Measurements from ENCODE around the gene IFNAR1.

The IFNAR1 gene

GRCh38 chr21:33397717-33398116 lies 72.9 kb downstream of the IFNAR1 start:
- DNase-seq (ENCODE audit: low read depth in 2 of 3, low spot score in 2 of 3) = no peak

- DNase-seq (ENCODE audit: low read depth in 2 of 3, low spot score in 2 of 3) = no peak
Measured at GRCh38 chr21:33398361-33398760, 73.6 kb downstream of the IFNAR1 start.

GRCh38 chr21:33401630-33401992 lies 76.8 kb downstream of the IFNAR1 start:
- DNase-seq (ENCODE audit: low read depth in 2 of 3, low spot score in 2 of 3) = no peak

- no peak for DNase-seq (ENCODE audit: low read depth in 2 of 3, low spot score in 2 of 3)
Measured at GRCh38 chr21:33402001-33402979, 77.5 kb downstream of the IFNAR1 start.

- peak in 1 of 3 experiments; percentile 12 for DNase-seq (ENCODE audit: low read depth in 2 of 3, low spot score in 2 of 3)
Measured at GRCh38 chr21:33403128-33403785, 78.5 kb downstream of the IFNAR1 start, which contains the start of gene IFNGR2. Gene IFNGR2 (plus strand): TSS chr21:33403413. CDS start chr21:33403544, 131 bp downstream.

- peak in 1 of 3 experiments; percentile 45 for DNase-seq (ENCODE audit: low read depth in 2 of 3, low spot score in 2 of 3)
Measured at GRCh38 chr21:33403786-33404585, 79.2 kb downstream of the IFNAR1 start.

- no peak for DNase-seq (ENCODE audit: low read depth in 2 of 3, low spot score in 2 of 3)
Measured at GRCh38 chr21:33406493-33406892, 81.7 kb downstream of the IFNAR1 start.

Data from activated CD8-positive, alpha-beta memory T cell treated with anti-CD3 and anti-CD28 coated beads for 48 hours (primary cell).